Measurements from ENCODE around the gene CKAP5.

DNA sequence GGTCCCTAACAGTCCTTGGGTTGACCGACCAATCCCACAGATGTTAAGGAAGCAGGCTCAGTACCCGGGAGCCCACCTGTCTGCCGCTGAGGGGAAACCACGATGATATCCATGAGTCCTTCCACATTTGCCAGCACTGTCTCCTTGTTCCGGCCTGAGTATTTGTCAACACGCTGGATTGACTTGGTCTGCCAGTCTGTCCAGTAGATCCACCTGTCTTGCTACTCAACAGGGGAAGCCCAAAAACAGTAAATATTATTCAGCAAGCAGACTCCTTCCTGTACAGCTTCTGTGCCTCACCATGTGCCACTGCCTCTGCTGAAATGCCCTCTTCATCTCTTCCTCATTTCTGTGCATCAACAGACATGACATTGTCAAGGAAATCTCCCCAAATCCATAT lies 22.8 kb upstream of the CKAP5 start:
- TF ChIP-seq POLR2A (IDR thresholded peaks at IDR 0.05; ENCODE audit: low read depth, low read length) = no peak
- TF ChIP-seq POLR2AphosphoS5 (IDR thresholded peaks at IDR 0.05; ENCODE audit: low read depth, low read length) = no peak
- TF ChIP-seq TAF1 (IDR thresholded peaks at IDR 0.05; ENCODE audit: borderline replicate concordance, low read depth, low read length) = no peak
